IMR-90 (cell line): ENCODE data around the gene FAM168A. TPM values are rescaled to one million over a fixed set of nuclear protein-coding genes. Genes with fewer than 3 reads are reported as not detected.

ENCODE experiments used
- ATAC-seq: fragments of 200-7000 bp; cut with Tn5 transposase; 2 replicates; pipeline ENCODE4 v1.9.1; 2020; ENCODE audit warnings: low read depth, mild to moderate bottlenecking, moderate library complexity
- BruUV-seq: library from RNA; stranded (reverse); fragments of 400-500 nt; replicated peaks from 2 replicates; lab custom pipeline; 2021; lab: Mats Ljungman, UMichigan
- CTCF ChIA-PET: fragments of 300-600 bp; formaldehyde crosslinking; extraction: SDS; loops from one replicate; lab custom pipeline; 2021; ENCODE audit warnings: antibody characterized with exemption; lab: Yijun Ruan, JAX
- POLR2A ChIA-PET: fragments of 300-600 bp; sonication (Branson Sonifier 250); formaldehyde crosslinking; loops from one replicate; lab custom pipeline; 2022; ENCODE audit warnings: antibody characterized with exemption; ENCODE audit not compliant: unreplicated experiment; lab: Charles Lee
- DNase-seq: peaks from one replicate; pipeline ENCODE4 v3.0.0; 2013
- H2AFZ ChIP-seq: replicated peaks from 2 replicates; pipeline ENCODE3; 2013; ENCODE audit warnings: low read length, mild to moderate bottlenecking; ENCODE audit not compliant: poor library complexity
- H2AK5ac ChIP-seq: 2 replicates; pipeline ENCODE4 v1.6.1; 2013; ENCODE audit warnings: low read depth, low read length, inconsistent platforms
- H2AK9ac ChIP-seq: replicated peaks from 2 replicates; pipeline ENCODE3; 2013; ENCODE audit warnings: mild to moderate bottlenecking, low read depth, low read length, moderate library complexity; ENCODE audit not compliant: poor library complexity
- H2BK120ac ChIP-seq: 2 replicates; pipeline ENCODE4 v1.6.1; 2013; ENCODE audit warnings: low read depth, low read length, inconsistent platforms
- H2BK15ac ChIP-seq: 3 replicates; pipeline ENCODE4 v1.6.1; 2013; ENCODE audit warnings: low read depth, low read length, inconsistent platforms
- H2BK20ac ChIP-seq: 2 replicates; pipeline ENCODE4 v1.6.1; 2013; ENCODE audit warnings: low read depth, mild to moderate bottlenecking, inconsistent platforms, low read length, moderate library complexity
- H2BK5ac ChIP-seq: 2 replicates; pipeline ENCODE4 v1.6.1; 2013; ENCODE audit warnings: mild to moderate bottlenecking, low read depth, low read length, inconsistent platforms; ENCODE audit not compliant: poor library complexity, severe bottlenecking
- H3K14ac ChIP-seq: replicated peaks from 2 replicates; pipeline ENCODE4 v1.6.1; 2013; ENCODE audit warnings: low read depth, low read length, inconsistent platforms
- H3K18ac ChIP-seq: 2 replicates; pipeline ENCODE4 v1.6.1; 2013; ENCODE audit warnings: low read depth, low read length, control low read depth
- H3K23ac ChIP-seq: 2 replicates; pipeline ENCODE4 v1.6.1; 2013; ENCODE audit warnings: low read depth, low read length, inconsistent platforms
- H3K27ac ChIP-seq: 2 replicates; pipeline ENCODE4 v1.5.1; 2013; ENCODE audit warnings: mild to moderate bottlenecking, control low read depth, low read length; ENCODE audit not compliant: insufficient read depth
- H3K27me3 ChIP-seq: 2 replicates; pipeline ENCODE4 v1.6.1; 2013; ENCODE audit warnings: low read length; ENCODE audit not compliant: control insufficient read depth, insufficient read depth
- H3K36me3 ChIP-seq: 2 replicates; pipeline ENCODE4 v1.6.1; 2013; ENCODE audit warnings: low read length, mixed read lengths; ENCODE audit not compliant: control insufficient read depth, insufficient read depth
- H3K4ac ChIP-seq: 2 replicates; pipeline ENCODE4 v1.6.1; 2013; ENCODE audit warnings: low read depth, low read length, inconsistent platforms
- H3K4me1 ChIP-seq: 2 replicates; pipeline ENCODE4 v1.6.1; 2013; ENCODE audit warnings: low read length, mixed read lengths; ENCODE audit not compliant: control insufficient read depth, insufficient read depth
- H3K4me2 ChIP-seq: 2 replicates; pipeline ENCODE4 v1.6.1; 2013; ENCODE audit warnings: low read depth, mild to moderate bottlenecking, control low read depth, low read length, moderate library complexity
- H3K4me3 ChIP-seq: 2 replicates; pipeline ENCODE4 v1.5.1; 2013; ENCODE audit warnings: low read depth, mild to moderate bottlenecking, control low read depth, low read length, moderate library complexity; ENCODE audit not compliant: insufficient read depth
- H3K56ac ChIP-seq: 2 replicates; pipeline ENCODE4 v1.6.1; 2013; ENCODE audit warnings: low read length, inconsistent platforms; ENCODE audit not compliant: insufficient read depth; ENCODE audit errors: extremely low read depth
- H3K79me1 ChIP-seq, 2 experiments: 2 replicates each; pipeline ENCODE4 v1.6.1; 2013; ENCODE audit warnings: low read length in 2 of 2, inconsistent platforms in 1 of 2, low read depth in 1 of 2
- H3K9ac ChIP-seq: 2 replicates; pipeline ENCODE4 v1.6.1; 2013; ENCODE audit warnings: low read depth, low read length, control low read depth
- H3K9me1 ChIP-seq: 2 replicates; pipeline ENCODE4 v1.6.1; 2013; ENCODE audit warnings: low read length, inconsistent platforms; ENCODE audit not compliant: insufficient read depth
- H3K9me3 ChIP-seq: 2 replicates; pipeline ENCODE4 v1.6.1; 2013; ENCODE audit warnings: low read length; ENCODE audit not compliant: control insufficient read depth, insufficient read depth
- H4K20me1 ChIP-seq: 2 replicates; pipeline ENCODE4 v1.6.1; 2013; ENCODE audit warnings: low read length, inconsistent platforms; ENCODE audit not compliant: insufficient read depth
- H4K5ac ChIP-seq: 2 replicates; pipeline ENCODE4 v1.6.1; 2013; ENCODE audit warnings: mild to moderate bottlenecking, low read depth, low read length, control low read depth
- H4K8ac ChIP-seq, 2 experiments: 2 replicates each; pipeline ENCODE4 v1.6.1; 2013; ENCODE audit warnings: low read depth in 2 of 2, low read length in 2 of 2, control low read depth in 1 of 2, inconsistent platforms in 1 of 2
- H4K91ac ChIP-seq: 2 replicates; pipeline ENCODE4 v1.6.1; 2013; ENCODE audit warnings: low read depth, low read length, inconsistent platforms; ENCODE audit not compliant: insufficient read depth
- BHLHE40 ChIP-seq: fragments of 150-350 bp; IDR thresholded peaks from 2 replicates; pipeline ENCODE4 v1.6.1; 2016; ENCODE audit warnings: mild to moderate bottlenecking, low read depth, low read length
- CEBPB ChIP-seq: IDR thresholded peaks from 2 replicates; pipeline ENCODE4 v1.6.1; 2012; ENCODE audit warnings: low read depth, low read length, improper control_type of control experiment
- CHD1 ChIP-seq: IDR thresholded peaks from 2 replicates; pipeline ENCODE4 v1.6.1; 2012; ENCODE audit warnings: low read depth, low read length, improper control_type of control experiment
- ELK1 ChIP-seq: fragments of 150-350 bp; IDR thresholded peaks from 2 replicates; pipeline ENCODE4 v1.6.1; 2016; ENCODE audit warnings: low read depth, mild to moderate bottlenecking, low read length, moderate library complexity, borderline replicate concordance
- FOS ChIP-seq: fragments of 150-350 bp; IDR thresholded peaks from 2 replicates; pipeline ENCODE4 v1.6.1; 2016; ENCODE audit warnings: low read depth, low read length
- MAZ ChIP-seq: IDR thresholded peaks from 2 replicates; pipeline ENCODE4 v1.6.1; 2012; ENCODE audit warnings: low read depth, mild to moderate bottlenecking, low read length, improper control_type of control experiment, moderate library complexity, borderline replicate concordance
- MXI1 ChIP-seq: IDR thresholded peaks from 2 replicates; pipeline ENCODE4 v1.6.1; 2012; ENCODE audit warnings: low read depth, mild to moderate bottlenecking, low read length, moderate library complexity, borderline replicate concordance
- NFE2L2 ChIP-seq: fragments of 150-350 bp; IDR thresholded peaks from 2 replicates; pipeline ENCODE4 v1.6.1; 2016; ENCODE audit warnings: low read depth, mild to moderate bottlenecking, low read length
- POLR2A ChIP-seq: IDR thresholded peaks from 2 replicates; pipeline ENCODE4 v1.6.1; 2012; ENCODE audit warnings: mild to moderate bottlenecking, low read depth, low read length
- RAD21 ChIP-seq: IDR thresholded peaks from 2 replicates; pipeline ENCODE4 v1.6.1; 2012; ENCODE audit warnings: low read length, improper control_type of control experiment
- RCOR1 ChIP-seq: IDR thresholded peaks from 2 replicates; pipeline ENCODE4 v1.6.1; 2012; ENCODE audit warnings: mild to moderate bottlenecking, low read length, improper control_type of control experiment; ENCODE audit not compliant: insufficient replicate concordance
- RFX5 ChIP-seq: IDR thresholded peaks from 2 replicates; pipeline ENCODE4 v1.8.0; 2012; ENCODE audit warnings: low read depth, mild to moderate bottlenecking, low read length, moderate library complexity
- USF2 ChIP-seq: fragments of 150-350 bp; IDR thresholded peaks from 2 replicates; pipeline ENCODE4 v1.6.1; 2017; ENCODE audit warnings: mild to moderate bottlenecking, antibody characterized with exemption, low read length, low read depth
- WGBS, 2 experiments: methylation state at CpG; one replicate each; pipeline versions ENCODE4 v1.1.5 to v1.1.7; 2013; ENCODE audit warnings: missing lambda C conversion rate in 2 of 2; ENCODE audit not compliant: insufficient read length in 1 of 2; ENCODE audit errors: extremely low coverage in 2 of 2; 5-methylcytosine and 5-hydroxymethylcytosine counted together
- dilution Hi-C: fragments of 300-500 bp; cut with HindIII; formaldehyde crosslinking; loops from one replicate; pipeline ENCODE4 v1.14.3; 2018; ENCODE audit warnings: low sequenced_read_pairs; ENCODE audit not compliant: unreplicated experiment
- in situ Hi-C: fragments of 300-500 bp; cut with MboI; formaldehyde crosslinking; loops from 3 replicates; pipeline ENCODE4 v1.14.3; 2019; ENCODE audit warnings: low sequenced_read_pairs, inconsistent platforms, mixed read lengths
- intact Hi-C: fragments of 100-400 bp; cut with micrococcal nuclease; formaldehyde crosslinking; loops from 2 replicates; pipeline ENCODE4 v1.10.0; 2022
- polyA plus RNA-seq, 3 experiments: library from polyadenylated mRNA; depleted of rRNA; stranded (reverse); fragments of >200 nt; gene quantifications; 2 replicates each; pipeline ENCODE4 v1.2.3, GENCODE V29; 2012; ENCODE audit warnings: low replicate concordance in 1 of 3
- total RNA-seq: library from RNA; depleted of rRNA; stranded (reverse); fragments of >200 nt; gene quantifications from 2 replicates; pipeline ENCODE4 v1.2.3, GENCODE V29; 2012

Gene FAM168A
- total and polyA plus RNA-seq, 2 of the 4 experiments (the other 2 are of a cell fraction) = 13.1 to 22.8 TPM

- Histone ChIP-seq H2BK15ac (no peak overlapping the region), H3K9ac (no peak overlapping the region), H3K79me1 (no peaks in the 10 kb centered on the region; a peak in 1 of 4 replicates), H2AK9ac (peak overlapping the region; percentile 78), H2AK5ac (no peak overlapping the region), H4K5ac (no peak overlapping the region), H3K4me3 (no peak overlapping the region), H3K9me3 (no peaks in the 10 kb centered on the region), H3K36me3 (peaks cover 4% of the 10 kb centered on the region; the same call in 1 of the 2 replicates), H4K91ac (no peak overlapping the region), H3K4me2 (no peak overlapping the region), H3K4me1 (peaks cover 6% of the 10 kb centered on the region; the same call in 1 of the 2 replicates), H3K27me3 (no peaks in the 10 kb centered on the region), H3K4ac (no peak overlapping the region), H3K56ac (no peak overlapping the region), H3K18ac (no peak overlapping the region), H2BK20ac (no peak overlapping the region), H4K20me1 (no peaks in the 10 kb centered on the region), H2AFZ (no peak overlapping the region), H3K27ac (no peak overlapping the region), H3K14ac (no peak overlapping the region), H3K9me1 (no peaks in the 10 kb centered on the region; the same call in none of the 2 replicates), H2BK5ac (no peak overlapping the region), H3K23ac (no peak overlapping the region), H2BK120ac (no peak overlapping the region), H4K8ac (no peak overlapping the region)
- ATAC-seq = no peak
- BruUV-seq = no TSS peak
- DNase-seq = no peak
- POLR2A ChIA-PET = no interaction called here
- TF ChIP-seq RAD21 (no peak), NFE2L2 (no peak), RFX5 (no peak), FOS (no peak), CEBPB (no peak), POLR2A (no peak), RCOR1 (no peak), BHLHE40 (no peak), MXI1 (no peak), MAZ (no peak), ELK1 (no peak), USF2 (no peak), CHD1 (no peak)
- CTCF ChIA-PET = interaction anchor here (2.0 kb wide), 1 partner anchor 49 kb away, joined by 12 read pairs; no protein-coding TSS in a partner anchor
- dilution Hi-C loops (no loop called here), in situ Hi-C loops (loop anchor here (5.0 kb wide), 1 partner anchor 258 kb away; no protein-coding TSS in a partner anchor), intact Hi-C loops (loop anchor here (5.0 kb wide), 1 partner anchor 533 kb away; no protein-coding TSS in a partner anchor)
- 88% methylated on average over 3 of the region's 4 CpGs; no CpG with 5 or more reads in 1 of the 2 experiments for WGBS, 2 experiments
Observed at GRCh38 chr11:73399636-73400035, 198.3 kb downstream of the FAM168A start.
